ENCODE measurements around the gene CD22.

The CD22 gene

GRCh38 chr19:35315883-35316282, 13.1 kb upstream of the CD22 start:
- no peak for DNase-seq

GRCh38 chr19:35316560-35316959, 12.4 kb upstream of the CD22 start:
- no peak for DNase-seq

- DNase-seq: no peak
These were observed 11.4 kb upstream of the CD22 start for GRCh38 chr19:35317464-35318043.

- peak; percentile 18 for DNase-seq
These were observed 10.1 kb upstream of the CD22 start for GRCh38 chr19:35318679-35319448.

- DNase-seq: no peak
These were observed 8.8 kb upstream of the CD22 start for GRCh38 chr19:35320065-35320713.

- DNase-seq: no peak
These were observed 7.7 kb upstream of the CD22 start for GRCh38 chr19:35321291-35321690.

- no peak for DNase-seq
These were observed 7.0 kb upstream of the CD22 start for GRCh38 chr19:35322014-35322413.

GRCh38 chr19:35327642-35328041, 1.3 kb upstream of the CD22 start:
- no peak for DNase-seq

- DNase-seq: no peak
These were observed 336 bp downstream of the CD22 start for GRCh38 chr19:35329323-35329722.

GRCh38 chr19:35330475-35330874, 1.5 kb downstream of the CD22 start:
- no peak for DNase-seq

GRCh38 chr19:35331551-35332214, 2.7 kb downstream of the CD22 start:
- DNase-seq: no peak

- peak; percentile 53 for DNase-seq
These were observed 3.8 kb downstream of the CD22 start for GRCh38 chr19:35332817-35333216.

GRCh38 chr19:35334144-35334753, 5.3 kb downstream of the CD22 start:
- no peak for DNase-seq

- no peak for DNase-seq
These were observed 7.4 kb downstream of the CD22 start for GRCh38 chr19:35336166-35336955.

- DNase-seq: no peak
These were observed 8.4 kb downstream of the CD22 start for GRCh38 chr19:35337097-35337983.

- no peak for DNase-seq
These were observed 9.0 kb downstream of the CD22 start for GRCh38 chr19:35337984-35338296.

- no peak for DNase-seq
These were observed 11.4 kb downstream of the CD22 start for GRCh38 chr19:35340431-35340830.

GRCh38 chr19:35341006-35341405, 12.0 kb downstream of the CD22 start:
- no peak for DNase-seq

GRCh38 chr19:35341565-35342225, 12.7 kb downstream of the CD22 start:
- DNase-seq: no peak

- no peak for DNase-seq
These were observed 13.4 kb downstream of the CD22 start for GRCh38 chr19:35342430-35342829.

GRCh38 chr19:35344511-35345031, 15.6 kb downstream of the CD22 start:
- DNase-seq: no peak
